ENCODE measurements around the gene SHLD1.
"Not testable (repeated sequence)": the region's sequence is repeated elsewhere in the genome, so short reads cannot be mapped to it uniquely, and the experiment has no call there.

SHLD1 gene

GRCh38 chr20:5714261-5715041, 35.8 kb upstream of the SHLD1 start:
- TF ChIP-seq CTCF (IDR thresholded peaks at IDR 0.05; ENCODE audit: control extremely low read depth, extremely low read depth, low read depth, missing control alignments), result no peak
- POLR2A ChIA-PET, result interaction anchor here (0.6 kb wide), 1 partner anchor 10 kb away, joined by 5 read pairs; no protein-coding TSS in a partner anchor
- CTCF ChIA-PET, result interaction anchor here (1.1 to 2.1 kb wide), 2 partner anchors 11 to 27 kb away, joined by 3 to 6 read pairs; no protein-coding TSS in a partner anchor
- no peak for DNase-seq (ENCODE audit: extremely low spot score)

GRCh38 chr20:5715071-5715841, 34.9 kb upstream of the SHLD1 start:
- ChIA-PET POLR2A (interaction anchor here (0.6 kb wide), 1 partner anchor 9 kb away, joined by 5 read pairs; no protein-coding TSS in a partner anchor), CTCF (interaction anchor here (1.1 to 2.1 kb wide), 2 partner anchors 10 to 27 kb away, joined by 3 to 6 read pairs; no protein-coding TSS in a partner anchor)
- DNase-seq (ENCODE audit: extremely low spot score), result no peak
- no peak for TF ChIP-seq CTCF (IDR thresholded peaks at IDR 0.05; ENCODE audit: control extremely low read depth, extremely low read depth, low read depth, missing control alignments)

- DNase-seq (ENCODE audit: extremely low spot score), result no peak
- POLR2A ChIA-PET, result no interaction called here
- CTCF ChIA-PET, result interaction anchor here (1.5 kb wide), 1 partner anchor 27 kb away, joined by 4 read pairs; no protein-coding TSS in a partner anchor
- no peak for TF ChIP-seq CTCF (IDR thresholded peaks at IDR 0.05; ENCODE audit: control extremely low read depth, extremely low read depth, low read depth, missing control alignments)
These were observed 33.2 kb upstream of the SHLD1 start for GRCh38 chr20:5716953-5717352.

- ChIA-PET POLR2A (no interaction called here), CTCF (no interaction called here)
- DNase-seq (ENCODE audit: extremely low spot score), result no peak
- TF ChIP-seq CTCF (IDR thresholded peaks at IDR 0.05; ENCODE audit: control extremely low read depth, extremely low read depth, low read depth, missing control alignments), result no peak
These were observed 31.2 kb upstream of the SHLD1 start for GRCh38 chr20:5718896-5719595.

GRCh38 chr20:5719861-5720403, 30.3 kb upstream of the SHLD1 start:
- ChIA-PET CTCF (no interaction called here), POLR2A (no interaction called here)
- no peak for DNase-seq (ENCODE audit: extremely low spot score)
- no peak for TF ChIP-seq CTCF (IDR thresholded peaks at IDR 0.05; ENCODE audit: control extremely low read depth, extremely low read depth, low read depth, missing control alignments)

GRCh38 chr20:5720696-5721095, 29.5 kb upstream of the SHLD1 start:
- CTCF ChIA-PET, result no interaction called here
- POLR2A ChIA-PET, result no interaction called here
- no peak for DNase-seq (ENCODE audit: extremely low spot score)
- TF ChIP-seq CTCF (IDR thresholded peaks at IDR 0.05; ENCODE audit: control extremely low read depth, extremely low read depth, low read depth, missing control alignments), result no peak

GRCh38 chr20:5721356-5721755, 28.8 kb upstream of the SHLD1 start:
- CTCF ChIA-PET; POLR2A ChIA-PET; DNase-seq (ENCODE audit: extremely low spot score): not testable (repeated sequence)

All from GM10248 (cell line).